HCT116 (cell line): Measurements from ENCODE around the gene ADARB2. TPM values are rescaled to one million over a fixed set of nuclear protein-coding genes. Genes with fewer than 3 reads are reported as not detected.
"Not testable (repeated sequence)": the region's sequence is repeated elsewhere in the genome, so short reads cannot be mapped to it uniquely, and the experiment has no call there.

ENCODE experiments used
- ATAC-seq: fragments of 200-7000 bp; cut with Tn5 transposase; 2 replicates; pipeline ENCODE4 v1.9.1; 2020; ENCODE audit warnings: mild to moderate bottlenecking, moderate library complexity
- BruUV-seq: library from RNA; stranded (reverse); fragments of 400-500 nt; replicated peaks from 2 replicates; lab custom pipeline; 2021; lab: Mats Ljungman, UMichigan
- CTCF ChIA-PET: fragments of 300-600 bp; sonication (Branson Sonifier 250); formaldehyde crosslinking; loops from one replicate; lab custom pipeline; 2021; ENCODE audit warnings: antibody characterized with exemption; lab: Charles Lee
- POLR2A ChIA-PET: fragments of 300-600, 350-600 bp; sonication (Branson Sonifier 250); formaldehyde crosslinking; loops from one replicate; lab custom pipeline; 2021; ENCODE audit warnings: antibody characterized with exemption; lab: Charles Lee
- RAD21 ChIA-PET, 2 experiments: fragments of 300-600 bp; sonication (Branson Sonifier 250); formaldehyde crosslinking; loops; one replicate each; lab custom pipeline; 2023; ENCODE audit warnings: low total read pairs in 2 of 2; ENCODE audit not compliant: uncharacterized antibody in 2 of 2, unreplicated experiment in 2 of 2, low non-redundant PET in 1 of 2; lab: Charles Lee
- DNase-seq: peaks from one replicate; pipeline ENCODE4 v3.0.0-alpha.2; 2010; ENCODE audit warnings: low read depth, low spot score
- H2AFZ ChIP-seq: fragments of 200-600 bp; shearing (Covaris generic), sonication (generic); 2 replicates; pipeline ENCODE4 v1.6.1; 2017; ENCODE audit warnings: low read depth, mixed run types, mixed read lengths, antibody characterized with exemption, low read length; ENCODE audit not compliant: poor library complexity, severe bottlenecking
- H3K27ac ChIP-seq: 2 replicates; pipeline ENCODE4 v1.5.1; 2012; ENCODE audit warnings: low read depth, low read length
- H3K27me3 ChIP-seq: fragments of 200-600 bp; sonication (generic); 2 replicates; pipeline ENCODE4 v1.6.1; 2016; ENCODE audit warnings: mixed run types, low read length, mixed read lengths; ENCODE audit not compliant: insufficient read depth
- H3K36me3 ChIP-seq, 2 experiments: fragments of 200-500 bp in 1 of 2; fragments of 200-600 bp in 1 of 2; sonication (Bioruptor generic) in 1 of 2; sonication (generic) in 1 of 2; 2 replicates each; pipeline versions ENCODE4 v1.5.1 to v1.6.1; 2014 to 2016; ENCODE audit warnings: low read length in 2 of 2, inconsistent platforms in 1 of 2, mixed read lengths in 1 of 2, mixed run types in 1 of 2; ENCODE audit not compliant: insufficient read depth in 2 of 2, control insufficient read depth in 1 of 2
- H3K4me1 ChIP-seq, 2 experiments: fragments of 200-600 bp in 1 of 2; sonication (generic) in 1 of 2; 2 replicates each; pipeline versions ENCODE4 v1.5.1 to v1.6.1; 2012 to 2017; ENCODE audit warnings: low read length in 2 of 2, inconsistent platforms in 1 of 2, mild to moderate bottlenecking in 1 of 2, mixed read lengths in 1 of 2, mixed run types in 1 of 2, moderate library complexity in 1 of 2; ENCODE audit not compliant: insufficient read depth in 2 of 2, control insufficient read depth in 1 of 2
- H3K4me2 ChIP-seq: fragments of 200-600 bp; sonication (generic); 2 replicates; pipeline ENCODE4 v1.6.1; 2017; ENCODE audit warnings: mixed run types, low read length, mixed read lengths
- H3K4me3 ChIP-seq, 2 experiments: fragments of 200-600 bp in 1 of 2; sonication (generic) in 1 of 2; replicated peaks in 1 of 2; 2 replicates each; pipeline ENCODE4 v1.5.1; 2011 to 2016; ENCODE audit warnings: low read length in 2 of 2, control low read depth in 1 of 2, low read depth in 1 of 2, mild to moderate bottlenecking in 1 of 2, mixed read lengths in 1 of 2, mixed run types in 1 of 2
- H3K79me2 ChIP-seq: fragments of 200-600 bp; sonication (generic); 2 replicates; pipeline ENCODE4 v1.6.1; 2017; ENCODE audit warnings: mild to moderate bottlenecking, mixed run types, low read length, moderate library complexity, mixed read lengths; ENCODE audit not compliant: insufficient read depth
- H3K9ac ChIP-seq: fragments of 200-600 bp; sonication (generic); 2 replicates; pipeline ENCODE4 v1.6.1; 2016; ENCODE audit warnings: low read length, mixed read lengths
- H3K9me2 ChIP-seq: fragments of 200-600 bp; sonication (generic), shearing (Covaris generic); 2 replicates; pipeline ENCODE4 v1.6.1; 2017; ENCODE audit warnings: mixed run types, mild to moderate bottlenecking, moderate library complexity; ENCODE audit not compliant: insufficient read depth
- H3K9me3 ChIP-seq, 2 experiments: fragments of 200-500 bp in 1 of 2; fragments of 200-600 bp in 1 of 2; sonication (Bioruptor generic) in 1 of 2; sonication (generic) in 1 of 2; 2 replicates each; pipeline ENCODE4 v1.6.1; 2014 to 2017; ENCODE audit warnings: low read length in 2 of 2, mixed read lengths in 2 of 2, inconsistent platforms in 1 of 2, low read depth in 1 of 2, mild to moderate bottlenecking in 1 of 2, mixed run types in 1 of 2, moderate library complexity in 1 of 2; ENCODE audit not compliant: control insufficient read depth in 1 of 2, insufficient read depth in 1 of 2
- H4K20me1 ChIP-seq: fragments of 200-600 bp; sonication (generic), shearing (Covaris generic); 2 replicates; pipeline ENCODE4 v1.6.1; 2017; ENCODE audit warnings: mixed run types, mild to moderate bottlenecking, moderate library complexity; ENCODE audit not compliant: insufficient read depth
- CBX3 ChIP-seq: IDR thresholded peaks from 2 replicates; pipeline ENCODE4 v1.6.1; 2012; ENCODE audit warnings: low read depth
- CEBPB ChIP-seq: IDR thresholded peaks from 2 replicates; pipeline ENCODE4 v1.6.1; 2012; ENCODE audit warnings: low read depth
- EGR1 ChIP-seq: IDR thresholded peaks from 2 replicates; pipeline ENCODE4 v1.6.1; 2012; ENCODE audit warnings: low read depth
- EZH2 ChIP-seq: fragments of 200-600 bp; sonication (generic); IDR thresholded peaks from 2 replicates; pipeline ENCODE4 v1.6.1; 2017; ENCODE audit warnings: antibody characterized with exemption, mixed run types
- EZH2phosphoT487 ChIP-seq: fragments of 200-600 bp; IDR thresholded peaks from 2 replicates; pipeline ENCODE4 v1.6.1; 2018; ENCODE audit warnings: antibody characterized with exemption, borderline replicate concordance
- FOSL1 ChIP-seq: IDR thresholded peaks from 2 replicates; pipeline ENCODE4 v1.6.1; 2012; ENCODE audit warnings: low read depth
- POLR2AphosphoS5 ChIP-seq: IDR thresholded peaks from 2 replicates; pipeline ENCODE4 v1.6.1; 2011; ENCODE audit warnings: mild to moderate bottlenecking, low read depth, low read length, moderate library complexity
- RAD21 ChIP-seq: IDR thresholded peaks from 2 replicates; pipeline ENCODE4 v1.6.1; 2012; ENCODE audit warnings: low read depth, mild to moderate bottlenecking
- REST ChIP-seq: IDR thresholded peaks from 2 replicates; pipeline ENCODE4 v1.6.1; 2012; ENCODE audit warnings: low read depth
- ZBTB33 ChIP-seq: IDR thresholded peaks from 2 replicates; pipeline ENCODE4 v1.6.1; 2011; ENCODE audit warnings: mild to moderate bottlenecking, low read length, moderate library complexity; ENCODE audit not compliant: insufficient replicate concordance; ENCODE audit errors: extremely low read depth
- ZNF274 ChIP-seq: fragments of 200-500 bp; sonication (Bioruptor generic); IDR thresholded peaks from 2 replicates; pipeline ENCODE4 v1.6.1; 2014; ENCODE audit warnings: mild to moderate bottlenecking, low read depth, low read length, inconsistent platforms
- intact Hi-C: fragments of 100-400 bp; cut with micrococcal nuclease; formaldehyde crosslinking; loops from 2 replicates; pipeline ENCODE4 v1.10.0; 2022
- total RNA-seq: library from RNA; stranded (reverse); gene quantifications from one replicate; pipeline ENCODE4 v1.2.1, GENCODE V29; 2021; ENCODE audit not compliant: unreplicated experiment

ADARB2 gene
- total RNA-seq, 1 experiment from 2014 or later = not detected

GRCh38 chr10:1464881-1465417 lies 272.4 kb downstream of the ADARB2 start:
- H3K4me1 ChIP-seq = no peaks in the 10 kb centered on the region
- no peaks in the 10 kb centered on the region for H4K20me1 ChIP-seq
- POLR2A ChIA-PET = no interaction called here
- CTCF ChIA-PET = no interaction called here
- no TSS peak for BruUV-seq
- TF ChIP-seq POLR2AphosphoS5 (no peak), EGR1 (no peak), REST (no peak), EZH2phosphoT487 (no peak), FOSL1 (no peak), ZBTB33 (no peak), CBX3 (no peak), RAD21 (no peak), CEBPB (no peak), ZNF274 (no peak), EZH2 (no peak)
- TF ChIP-seq, all 23 proteins: peak for 0
- no peaks in the 10 kb centered on the region for H3K9me2 ChIP-seq
- H3K4me3 ChIP-seq = no peak overlapping the region
- no peak overlapping the region for H3K4me2 ChIP-seq
- H2AFZ ChIP-seq = no peak overlapping the region
- intact Hi-C loops = no loop called here
- RAD21 ChIA-PET = no interaction called here
- no peak overlapping the region for H3K9ac ChIP-seq
- H3K9me3 ChIP-seq = no peaks in the 10 kb centered on the region
- ATAC-seq = no peak
- H3K79me2 ChIP-seq = no peaks in the 10 kb centered on the region
- no peaks in the 10 kb centered on the region for H3K36me3 ChIP-seq
- DNase-seq = no peak
- H3K27me3 ChIP-seq = peaks cover 8% of the 10 kb centered on the region
- H3K27ac ChIP-seq = no peak overlapping the region

GRCh38 chr10:1463971-1464370 lies 273.4 kb downstream of the ADARB2 start:
- BruUV-seq, H3K4me3 ChIP-seq, H3K9me2 ChIP-seq, H3K27ac ChIP-seq, intact Hi-C loops, H4K20me1 ChIP-seq, CTCF ChIA-PET, H3K9ac ChIP-seq, H3K79me2 ChIP-seq, ATAC-seq, RAD21 ChIA-PET, H3K4me2 ChIP-seq, POLR2A ChIA-PET, H3K9me3 ChIP-seq, DNase-seq, H2AFZ ChIP-seq, H3K36me3 ChIP-seq, H3K4me1 ChIP-seq, H3K27me3 ChIP-seq: not testable (repeated sequence)
